NCI-H2081 treated with DMSO at 0.1 percent for 48 hours (cell line): Measurements from ENCODE around the gene EPHA6.
"Not testable (repeated sequence)": the region's sequence is repeated elsewhere in the genome, so short reads cannot be mapped to it uniquely, and the experiment has no call there.

ENCODE experiments used
- DNase-seq: peaks from one replicate; lab custom pipeline; 2025; lab: John Stamatoyannopoulos, UW

The EPHA6 gene

DNA sequence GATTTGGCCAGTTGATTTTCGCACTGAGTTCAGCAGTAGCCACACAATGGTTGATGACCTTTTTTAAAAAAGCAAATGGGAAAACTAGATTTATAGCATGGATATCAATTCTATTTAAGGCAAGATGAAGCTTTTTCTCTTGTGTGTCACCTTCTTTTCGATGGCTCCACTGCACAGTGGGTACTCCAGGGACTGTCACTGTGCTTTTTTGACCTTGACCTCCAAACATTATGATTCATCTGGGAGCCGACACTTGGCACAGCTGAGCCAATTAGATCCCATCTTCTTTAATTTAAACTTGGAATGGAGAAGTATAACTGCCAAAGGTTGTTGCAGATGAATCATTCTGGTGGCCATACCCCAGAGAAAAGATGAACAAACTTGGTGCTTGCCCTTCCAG, 367.3 kb downstream of the EPHA6 start:
- DNase-seq: no peak

DNA sequence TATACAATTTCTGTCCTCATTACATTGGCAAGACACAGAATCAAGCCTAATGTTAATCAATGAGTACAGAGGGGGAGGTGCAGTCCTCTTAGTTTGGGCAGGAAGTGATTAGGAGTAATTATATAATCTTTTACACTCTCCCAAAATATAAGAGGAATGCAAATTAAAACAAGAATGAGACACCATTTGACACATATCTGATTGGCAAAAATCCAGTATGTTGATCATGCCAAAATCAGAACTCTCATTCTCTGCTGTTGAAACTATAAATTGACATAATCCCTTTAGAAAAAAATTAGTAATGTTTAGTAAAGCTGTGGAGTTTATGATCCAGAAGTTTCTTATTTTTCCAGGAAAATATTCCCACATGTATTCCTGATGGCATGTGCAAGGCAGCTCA, 373.4 kb downstream of the EPHA6 start:
- no peak for DNase-seq

DNA sequence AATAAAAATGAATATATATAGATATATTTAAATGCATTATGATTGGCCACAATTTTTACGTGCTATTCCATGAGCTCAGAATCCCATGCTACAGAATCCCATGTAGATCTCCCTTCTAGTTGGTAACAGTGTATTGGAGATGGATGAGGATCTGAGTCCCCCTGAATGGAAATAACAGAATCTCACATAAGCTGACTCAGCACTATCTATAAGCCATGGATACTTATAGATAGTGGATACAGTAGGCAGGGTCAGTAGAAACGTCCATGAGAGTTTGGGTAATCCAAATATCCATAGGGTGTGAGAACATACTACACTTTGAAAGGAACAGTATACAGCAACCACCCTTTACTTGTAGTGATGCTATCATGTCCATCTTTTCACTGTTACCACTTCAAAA, 375.4 kb downstream of the EPHA6 start:
- no peak for DNase-seq

DNA sequence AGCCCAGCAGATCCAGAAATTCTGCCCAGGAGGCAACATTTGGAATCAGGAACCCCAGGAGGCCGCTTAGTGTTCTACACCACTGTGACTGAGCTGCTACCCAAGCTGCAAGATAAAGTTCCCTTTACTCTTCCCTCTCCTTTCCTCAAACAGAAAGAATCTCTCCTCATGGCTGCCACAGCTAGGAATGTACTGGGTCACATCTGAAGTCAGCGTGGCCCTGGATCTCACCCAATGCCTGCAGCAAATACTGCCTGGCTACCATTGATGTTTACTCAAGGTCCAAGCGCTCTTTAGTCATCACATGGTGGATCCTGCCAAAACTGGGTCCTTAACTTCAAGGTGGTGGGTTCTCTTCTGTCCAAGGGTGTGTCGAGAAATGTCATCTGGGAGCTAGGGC, 382.7 kb downstream of the EPHA6 start:
- no peak for DNase-seq

DNA sequence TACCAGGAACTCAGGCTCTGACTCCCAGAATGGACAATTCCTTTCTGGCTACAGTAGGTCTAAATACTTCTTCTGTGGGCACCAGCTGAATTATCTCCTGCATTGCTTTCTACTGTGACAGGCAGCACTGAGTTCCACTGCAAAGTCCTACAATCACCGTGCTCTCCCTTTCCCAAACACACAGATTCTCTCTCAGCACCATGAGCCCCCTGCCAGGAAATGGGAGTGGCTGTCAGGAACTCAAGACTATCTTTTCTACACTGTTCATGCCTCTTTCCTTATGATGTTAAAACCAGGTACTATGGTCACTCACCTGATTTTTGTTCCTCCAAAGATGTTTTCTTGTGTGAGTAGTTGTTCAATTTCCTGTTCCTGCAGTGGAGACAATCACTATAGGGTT, 383.4 kb downstream of the EPHA6 start:
- no peak for DNase-seq

DNA sequence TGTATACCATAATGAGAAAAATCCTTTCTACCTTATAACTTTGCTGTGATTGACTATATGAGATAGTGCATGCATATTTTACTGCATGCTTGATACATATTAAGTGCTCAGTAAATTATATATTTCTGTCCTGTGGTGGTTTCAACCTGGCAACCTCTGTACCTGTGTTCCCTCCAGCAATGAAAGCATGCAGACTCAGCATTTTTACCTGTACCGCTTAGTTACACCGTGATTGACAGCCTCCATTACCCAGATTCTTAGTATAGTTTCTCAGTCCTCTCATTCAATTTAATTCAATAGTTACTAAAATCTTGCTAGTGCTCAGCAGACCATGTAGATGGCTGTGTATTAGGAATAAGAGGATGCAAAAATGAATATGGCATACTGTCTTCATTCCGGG, 386.0 kb downstream of the EPHA6 start:
- no peak for DNase-seq

DNA sequence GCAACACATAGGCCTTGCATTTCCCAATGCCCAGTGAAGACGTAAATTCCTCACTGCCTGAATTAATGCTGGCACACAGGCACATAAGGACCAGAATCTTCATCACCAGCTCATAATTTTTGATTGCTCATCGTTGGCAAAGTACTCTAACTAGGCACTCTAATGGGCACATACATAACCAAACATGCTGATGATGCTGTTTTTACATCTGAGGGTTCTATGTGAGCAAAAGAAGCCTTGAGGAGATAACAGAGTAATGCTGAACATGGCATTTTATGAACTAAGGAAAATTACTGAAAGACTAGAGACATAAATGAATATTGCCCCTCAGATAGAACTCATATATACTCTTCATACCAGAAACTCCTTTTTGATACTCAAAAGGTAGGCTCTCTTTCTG, 387.4 kb downstream of the EPHA6 start:
- DNase-seq: no peak

DNA sequence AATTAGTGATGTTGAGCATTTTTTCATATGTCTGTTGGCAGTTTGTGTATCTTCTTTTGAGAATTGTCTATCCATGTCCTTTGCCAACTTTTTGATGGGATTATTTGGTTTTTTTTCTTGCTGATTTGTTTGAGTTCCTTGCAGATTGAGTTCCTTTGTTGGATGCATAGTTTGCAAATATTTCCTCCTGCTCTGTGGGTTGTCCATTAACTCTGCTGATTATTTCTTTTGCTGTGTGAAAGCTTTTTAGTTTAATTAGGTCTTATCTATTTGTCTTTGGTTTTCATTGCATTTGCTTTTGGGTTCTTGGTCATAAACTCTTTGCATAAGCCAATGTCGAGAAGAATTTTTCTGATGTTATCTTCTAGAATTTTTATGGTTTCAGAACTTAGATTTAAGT, 414.6 kb downstream of the EPHA6 start:
- no peak for DNase-seq

DNA sequence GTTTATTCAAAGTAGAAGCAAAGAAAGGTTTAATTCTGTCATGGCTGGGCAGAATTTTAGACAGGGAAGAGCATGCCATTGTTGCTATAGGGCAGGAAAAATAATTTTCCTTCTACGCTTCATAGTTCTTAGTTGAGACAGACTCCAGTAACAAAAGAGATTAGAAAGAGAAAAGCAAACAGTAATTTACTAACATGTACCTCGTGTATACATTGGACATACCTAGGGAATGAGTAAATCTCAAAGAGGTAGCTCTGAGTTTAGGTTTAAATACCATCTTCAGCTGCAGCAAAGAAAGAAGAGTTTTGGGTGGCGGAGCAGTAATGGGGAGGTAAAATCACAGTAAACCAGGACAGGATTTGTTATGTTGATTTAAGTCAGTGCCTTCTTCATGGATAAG, 416.1 kb downstream of the EPHA6 start:
- DNase-seq: no peak

DNA sequence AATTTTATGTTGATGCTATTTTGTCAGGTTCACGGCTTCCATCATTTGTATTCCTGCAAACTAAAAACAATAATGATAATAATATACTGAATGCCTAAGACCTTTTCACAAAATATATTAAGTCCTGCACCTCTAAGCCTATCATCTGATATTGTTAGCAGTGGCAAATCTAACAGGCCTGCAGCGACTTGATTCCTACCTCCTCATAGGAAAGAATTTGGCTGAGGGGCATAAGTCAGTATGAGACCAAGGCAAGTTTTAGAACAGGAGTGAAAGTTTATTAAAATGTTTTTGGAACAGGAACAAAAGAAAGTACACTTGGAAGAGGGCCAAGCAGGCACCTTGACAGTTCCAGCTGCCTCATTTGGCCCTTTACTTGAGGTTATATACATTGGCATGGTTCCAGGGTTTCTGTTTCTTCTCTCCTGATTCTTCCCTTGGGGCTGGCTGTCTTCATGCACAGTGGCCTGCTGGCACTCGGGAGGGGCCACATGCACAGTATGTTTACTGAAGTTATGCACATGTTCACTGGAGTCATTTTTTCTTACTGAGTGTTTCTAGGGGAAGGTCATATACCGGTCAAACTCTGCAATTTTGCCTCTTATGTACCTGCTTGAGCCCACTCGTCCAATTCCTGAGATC, 418.1 kb downstream of the EPHA6 start:
- DNase-seq: no peak

DNA sequence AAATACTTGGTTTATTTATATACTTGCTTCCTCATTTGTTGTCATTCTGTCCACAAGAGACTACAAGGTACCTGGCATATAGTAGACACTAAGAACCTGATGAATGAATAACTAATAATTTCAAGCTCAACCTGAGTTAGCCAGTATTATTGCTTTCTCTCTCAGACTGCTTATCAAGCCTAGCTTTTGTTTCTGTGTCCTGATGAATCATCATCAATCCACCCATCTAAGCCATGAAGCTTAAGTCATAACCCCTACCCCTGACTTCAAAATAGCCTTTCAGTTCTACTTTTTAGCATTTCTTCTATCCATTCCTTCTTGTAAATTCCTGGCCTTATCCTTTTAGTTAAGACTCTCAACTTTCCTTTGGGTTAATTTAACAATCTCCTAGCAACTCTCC, 420.8 kb downstream of the EPHA6 start:
- no peak for DNase-seq

DNA sequence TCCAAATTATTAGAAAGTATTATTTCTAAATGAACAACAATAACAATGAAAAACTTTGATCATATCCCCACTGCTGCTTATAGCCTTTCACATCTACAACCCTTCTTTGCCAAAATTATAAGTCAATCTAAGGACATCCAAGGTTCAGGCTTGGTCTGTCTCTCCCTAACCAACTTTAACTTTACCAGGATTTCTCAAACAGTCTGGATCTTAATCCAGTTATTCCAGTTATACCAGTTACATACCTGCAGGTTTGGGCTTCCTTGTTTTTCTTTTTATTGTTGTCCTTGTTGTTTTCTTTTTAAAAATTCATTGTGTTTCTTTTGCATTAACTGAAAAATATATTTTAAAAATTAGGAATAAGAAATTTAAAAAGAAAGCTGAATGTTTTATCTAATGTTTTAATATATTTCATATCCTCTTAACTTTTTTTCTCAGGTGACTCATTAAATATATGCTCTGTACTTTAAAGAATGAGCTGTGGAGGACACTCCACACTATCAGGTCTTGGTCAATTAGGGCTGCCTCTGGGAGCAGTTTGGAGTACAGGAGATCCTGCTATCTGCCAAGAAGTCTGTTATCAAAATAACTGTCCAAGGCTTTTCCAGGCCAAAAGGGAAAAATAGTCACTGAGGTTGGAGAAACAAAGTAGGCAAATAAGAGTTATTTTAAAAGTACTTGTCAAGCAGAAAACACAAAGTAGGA, 421.4 kb downstream of the EPHA6 start:
- no peak for DNase-seq

DNA sequence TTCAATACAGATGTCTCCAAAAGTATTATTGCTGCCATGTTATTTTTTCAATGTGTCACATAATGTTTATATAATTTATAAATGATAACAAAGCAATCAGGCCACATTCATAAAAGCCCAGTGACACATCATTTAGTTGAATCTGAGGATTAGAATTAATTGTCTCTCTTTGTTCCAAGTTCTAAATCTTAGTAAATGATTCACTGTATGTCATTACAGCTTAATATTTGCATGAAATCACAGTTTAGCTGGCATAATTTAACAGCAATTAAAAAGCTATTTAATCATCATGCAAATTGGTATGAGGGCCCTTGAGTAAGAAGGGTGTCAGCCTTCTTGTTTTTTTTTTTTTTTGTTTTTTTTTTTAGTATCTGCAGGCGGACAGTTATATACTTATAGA, 427.0 kb downstream of the EPHA6 start:
- no peak for DNase-seq

DNA sequence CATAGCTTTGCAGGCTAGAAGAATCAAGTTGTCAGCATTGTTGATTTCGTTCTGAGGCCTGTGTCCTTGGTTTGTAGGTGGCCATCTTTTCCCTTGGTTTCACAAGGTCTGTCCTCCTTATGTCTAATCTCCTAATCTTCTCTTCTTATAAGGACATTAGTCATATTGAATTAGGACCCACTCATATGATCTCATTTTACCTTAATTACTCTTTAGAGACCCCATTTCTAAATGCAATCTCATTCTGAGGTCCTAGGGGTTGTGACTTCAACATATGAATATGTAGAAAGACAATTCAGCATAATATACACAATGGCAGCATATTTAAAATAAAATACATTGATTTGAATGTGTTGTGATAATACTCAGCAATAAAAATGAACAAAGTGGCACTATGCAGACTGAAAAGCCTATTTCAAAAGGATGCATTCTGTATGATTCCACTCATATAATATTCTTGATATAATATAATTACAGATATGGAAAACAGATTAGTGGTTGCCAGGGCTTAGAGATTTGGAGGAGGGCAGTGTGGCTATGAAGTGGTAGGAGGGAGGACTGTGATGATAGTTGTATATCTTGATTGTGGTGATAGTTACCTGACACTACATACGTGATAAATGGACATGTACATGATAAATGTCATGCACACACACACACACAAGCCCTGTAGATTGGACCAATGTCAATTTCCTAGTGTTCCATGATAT, 431.0 kb downstream of the EPHA6 start:
- no peak for DNase-seq

DNA sequence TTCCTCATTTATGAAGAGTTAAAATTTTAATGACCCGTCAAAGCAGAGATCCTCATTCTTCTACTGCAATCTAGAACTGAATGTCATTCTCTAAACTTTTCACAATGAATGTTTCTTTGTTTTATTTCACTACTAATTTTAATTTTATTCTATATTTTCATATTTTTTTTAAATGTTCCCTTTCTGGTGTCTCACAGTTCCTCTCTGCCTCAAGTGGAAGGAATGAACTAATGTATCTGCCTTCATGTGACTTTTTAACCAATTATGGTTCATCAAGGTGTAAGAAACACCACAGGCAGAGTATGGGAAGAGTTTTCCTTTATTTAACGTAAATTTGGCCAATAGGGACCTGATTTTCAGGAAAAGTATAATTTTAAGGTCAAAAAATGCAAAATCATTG, 441.7 kb downstream of the EPHA6 start:
- DNase-seq: no peak

DNA sequence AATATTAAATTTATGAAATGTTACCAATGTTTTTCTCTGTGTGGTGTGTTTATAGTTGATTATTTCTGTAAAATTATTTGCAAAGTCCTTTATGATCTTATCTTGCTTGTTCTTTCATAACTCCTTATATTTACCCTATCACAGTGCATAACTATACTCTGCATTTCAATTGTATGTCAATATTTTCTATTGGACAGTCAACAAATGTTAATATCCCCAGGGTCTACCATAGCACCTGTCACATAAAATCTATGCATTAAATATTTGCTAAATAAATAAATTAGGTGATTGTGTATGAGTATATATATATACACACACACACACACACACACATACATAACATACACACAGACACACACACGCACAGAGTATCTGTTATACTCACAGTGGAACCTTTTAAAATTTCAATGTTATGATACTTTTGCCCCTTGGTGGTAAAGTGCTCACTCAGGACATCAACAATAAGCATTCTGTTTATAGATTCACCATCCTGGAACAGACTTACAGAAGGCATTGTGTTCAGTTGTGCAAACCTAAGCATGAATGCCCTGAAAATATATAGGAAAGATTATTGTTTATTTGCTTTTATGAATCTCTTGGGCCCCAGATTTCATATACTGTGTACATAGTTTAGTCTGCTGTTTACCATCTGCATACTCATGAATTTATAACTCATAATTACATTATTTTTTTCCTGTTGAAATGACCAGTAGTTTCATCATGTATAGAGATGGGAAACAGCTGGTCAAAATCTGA, 443.7 kb downstream of the EPHA6 start:
- DNase-seq: no peak

DNA sequence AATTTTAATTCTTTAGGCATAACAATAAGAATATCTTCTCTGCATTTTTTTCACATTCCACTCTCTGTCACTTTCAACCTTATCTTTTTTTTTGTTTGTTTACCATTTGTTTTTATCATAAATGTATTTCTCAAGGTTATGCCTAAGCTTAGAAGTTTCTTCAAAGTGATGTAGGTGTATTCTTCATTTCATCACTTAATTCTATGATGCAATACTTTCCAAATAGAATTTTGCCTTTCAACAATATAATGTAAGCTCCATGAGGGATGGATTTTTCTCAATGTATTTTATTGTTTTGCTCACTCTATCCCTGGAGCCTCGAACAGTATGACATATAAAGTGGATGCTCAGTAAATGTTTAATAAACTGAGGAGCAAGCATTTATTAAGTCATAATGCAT, 444.9 kb downstream of the EPHA6 start:
- no peak for DNase-seq

DNA sequence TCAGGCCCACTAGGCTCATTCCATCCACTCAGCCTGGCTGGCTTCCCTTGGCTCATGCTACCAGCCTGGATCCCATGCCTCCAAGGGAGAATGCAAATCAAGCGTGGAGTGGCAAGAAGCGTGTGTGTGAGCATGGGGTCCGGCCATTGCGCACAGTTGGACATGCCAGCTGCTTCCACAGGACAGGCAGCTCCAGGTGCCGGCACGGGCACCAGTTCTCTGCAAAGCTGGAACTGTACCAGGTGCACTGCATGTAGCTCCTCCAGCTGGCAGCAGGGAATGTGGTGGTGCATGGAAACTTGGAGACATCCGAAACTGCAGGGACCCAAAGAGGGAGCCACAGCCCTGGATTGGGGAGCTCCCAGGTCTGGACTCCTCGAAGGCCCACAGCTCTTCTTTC, 449.8 kb downstream of the EPHA6 start:
- peak; percentile 32 for DNase-seq

DNA sequence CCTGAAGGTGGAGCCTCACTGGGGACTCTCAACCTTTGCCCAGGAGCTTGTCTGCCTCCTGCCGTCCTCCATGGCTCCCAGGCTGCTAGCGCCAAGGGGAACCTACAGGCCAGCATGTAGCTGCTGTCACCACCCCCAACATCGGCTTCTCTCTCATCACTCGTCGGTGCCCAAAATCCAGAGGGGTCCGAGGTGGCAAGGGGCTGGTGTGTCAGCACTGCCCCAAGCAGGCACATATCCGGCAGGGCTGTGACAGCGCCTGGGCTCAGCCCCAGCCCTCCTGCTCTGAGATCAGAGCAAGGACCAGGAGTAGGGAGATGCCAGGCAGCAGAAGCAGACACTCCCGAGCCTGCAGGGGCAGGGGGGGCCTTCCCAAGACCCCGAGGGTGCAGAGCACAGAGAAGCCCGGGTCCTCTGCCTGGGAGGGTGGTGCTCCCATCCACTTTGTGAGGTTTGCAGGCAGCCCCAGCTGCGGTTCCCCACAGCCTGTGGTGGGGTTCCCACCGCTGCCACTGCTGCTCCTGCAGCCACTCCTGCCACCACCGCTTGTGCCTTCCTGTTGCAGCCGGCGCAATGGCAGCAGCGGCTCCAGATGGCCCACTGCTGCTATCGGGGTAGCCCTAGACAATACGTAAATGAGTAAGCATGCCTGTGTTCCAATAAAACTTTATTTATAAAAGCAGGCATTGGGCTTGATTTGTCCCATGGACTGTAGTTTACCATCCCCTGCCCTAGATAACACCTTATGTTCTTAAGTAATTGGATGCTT, 451.0 kb downstream of the EPHA6 start:
- no peak for DNase-seq

DNA sequence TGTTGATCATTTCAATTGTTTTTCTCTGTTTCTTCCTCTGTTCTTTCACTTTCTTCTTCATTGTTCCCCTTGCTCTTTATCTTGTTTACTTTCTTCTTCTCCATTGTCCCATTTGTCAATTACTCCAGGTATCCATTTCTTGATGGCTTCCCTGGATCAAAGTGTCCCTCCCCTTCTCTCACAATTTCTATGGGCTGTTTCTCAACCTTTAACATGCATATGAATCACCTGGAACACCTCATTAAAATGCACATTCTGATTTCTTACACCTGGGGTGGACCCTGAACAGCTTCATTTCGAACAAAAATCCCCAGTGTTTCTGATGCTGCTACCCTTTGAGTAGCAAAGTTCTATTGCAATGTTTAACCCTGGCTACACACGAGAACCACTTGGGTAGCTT, 454.8 kb downstream of the EPHA6 start:
- no peak for DNase-seq

DNA sequence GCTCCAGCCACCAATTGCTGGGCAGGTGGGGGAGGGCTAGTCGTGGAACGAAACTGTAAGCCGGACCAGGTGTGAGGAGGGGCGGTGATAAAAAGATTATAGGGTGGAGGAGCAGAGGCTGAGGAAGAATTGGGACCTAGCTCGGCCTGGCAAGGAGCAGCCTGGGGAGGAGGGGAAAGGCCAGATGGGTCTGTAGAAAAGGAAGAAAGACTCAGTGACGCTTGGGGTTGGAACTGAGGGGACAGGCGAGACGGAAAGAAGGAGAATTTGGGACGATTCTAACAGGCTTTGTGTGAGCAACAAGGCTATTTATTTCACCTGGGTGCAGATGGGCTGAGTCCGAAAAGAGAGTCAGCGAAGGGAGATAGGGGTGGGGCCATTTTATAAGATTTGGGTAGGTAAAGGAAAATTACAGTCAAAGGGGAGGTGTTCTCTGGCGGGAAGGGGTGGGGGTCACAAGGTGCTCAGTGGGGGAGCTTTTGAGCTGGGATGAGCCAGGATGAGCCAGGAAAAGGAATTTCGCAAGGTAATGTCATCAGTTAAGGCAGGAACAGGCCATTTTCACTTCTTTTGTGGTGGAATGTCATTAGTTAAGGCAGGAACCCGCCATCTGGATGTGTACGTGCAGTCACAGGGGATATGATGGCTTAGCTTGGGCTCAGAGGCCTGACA, 462.6 kb downstream of the EPHA6 start:
- not testable (repeated sequence) for DNase-seq
